Ectodermal cell (in vitro differentiated cells): Measurements from ENCODE around the gene TAPBP.
"Not testable (repeated sequence)": the region's sequence is repeated elsewhere in the genome, so short reads cannot be mapped to it uniquely, and the experiment has no call there.

Experiments
- H3K27ac ChIP-seq: 2 replicates; pipeline ENCODE4 v1.7.0; 2013; ENCODE audit warnings: mild to moderate bottlenecking, low read depth, low read length; ENCODE audit not compliant: insufficient read depth, poor library complexity, severe bottlenecking
- H3K27me3 ChIP-seq: 2 replicates; pipeline ENCODE4 v1.7.0; 2013; ENCODE audit warnings: mild to moderate bottlenecking, low read length; ENCODE audit not compliant: insufficient read depth, control insufficient read depth, poor library complexity, severe bottlenecking
- H3K36me3 ChIP-seq: one replicate; pipeline ENCODE4 v1.7.0; 2013; ENCODE audit warnings: low read length; ENCODE audit not compliant: control insufficient read depth, insufficient read depth
- H3K4me1 ChIP-seq: one replicate; pipeline ENCODE4 v1.7.0; 2013; ENCODE audit warnings: low read length; ENCODE audit not compliant: control insufficient read depth, insufficient read depth
- H3K4me3 ChIP-seq: 2 replicates; pipeline ENCODE4 v1.7.0; 2013; ENCODE audit warnings: low read depth, low read length, control low read depth; ENCODE audit not compliant: insufficient read depth
- H3K9me3 ChIP-seq: 2 replicates; pipeline ENCODE4 v1.7.0; 2013; ENCODE audit warnings: mild to moderate bottlenecking, low read length, moderate library complexity; ENCODE audit not compliant: control insufficient read depth
- WGBS, 2 experiments: methylation state at CpG; one replicate each; pipeline ENCODE4 v1.1.7; 2013; ENCODE audit warnings: missing lambda C conversion rate in 2 of 2; 5-methylcytosine and 5-hydroxymethylcytosine counted together

Gene TAPBP

DNA sequence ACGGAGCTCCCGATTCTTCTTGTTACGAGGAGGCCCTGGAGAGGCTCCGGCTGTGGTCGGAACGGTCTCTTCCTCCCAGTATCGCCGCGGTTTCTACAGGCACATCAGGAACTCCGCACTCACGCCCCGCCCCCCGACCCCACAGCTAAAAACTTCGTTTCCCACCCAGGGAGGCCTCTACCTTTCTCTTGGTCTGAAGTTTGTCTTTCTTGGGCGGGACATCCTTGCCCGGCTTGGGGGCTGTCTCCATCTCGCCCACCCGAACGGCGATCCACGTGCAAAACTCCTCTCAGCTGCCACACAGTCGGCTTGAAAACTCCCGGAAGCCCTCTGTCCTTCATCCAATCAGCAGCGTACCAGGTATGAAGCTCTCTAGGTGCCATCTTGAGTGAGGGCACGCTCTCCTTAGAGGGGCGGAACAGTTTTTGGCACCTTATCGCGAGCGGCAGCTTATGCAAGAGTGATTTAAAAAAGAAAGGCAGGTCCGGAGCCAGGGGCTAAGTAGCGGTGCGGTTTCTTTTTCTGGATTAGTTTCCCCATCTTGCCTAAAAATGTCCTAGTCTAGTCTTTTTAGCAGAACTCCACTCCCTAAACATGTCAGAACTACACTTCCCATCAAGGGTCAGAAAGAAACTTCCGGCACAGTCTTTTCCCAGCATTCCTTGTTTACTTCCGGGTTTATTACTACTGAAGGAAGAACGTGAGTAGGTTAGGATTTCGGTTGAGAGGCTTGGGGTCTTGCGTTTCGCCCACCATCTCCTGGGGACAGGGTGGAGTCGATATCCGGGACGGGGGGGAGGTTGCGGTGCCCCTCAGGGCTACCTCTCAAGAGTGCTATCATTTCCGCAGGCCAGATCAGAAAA is 24.7 kb downstream of the TAPBP start, which contains the start of the genes PFDN6 and WDR46:
TSS of gene PFDN6 (plus strand) at position 681 of the 863 bp plus-strand sequence. CDS start 256 bp downstream, outside the sequence.
TSS of gene WDR46 (minus strand) at position 319 of the 863 bp plus-strand sequence. CDS start at position 250, 69 bp downstream.
- WGBS, 2 experiments, result 0% methylated on average over 43 of the region's 43 CpGs
- peak within 1 kb of the TSS; percentile 85 for H3K4me3 ChIP-seq
- no peak within 1 kb of the TSS for H3K27ac ChIP-seq
- no peaks in the 10 kb centered on the region for H3K27me3 ChIP-seq
- peaks cover 9% of the 10 kb centered on the region for H3K4me1 ChIP-seq
- no peaks in the 10 kb centered on the region for H3K9me3 ChIP-seq
- H3K36me3 ChIP-seq, result peaks cover 23% of the 10 kb centered on the region

GRCh38 chr6:33288141-33288920 is 25.5 kb downstream of the TAPBP start:
- WGBS, 2 experiments, result 24 to 25% methylated on average over 21 of the region's 21 CpGs
- Histone ChIP-seq H3K27ac (no peak overlapping the region), H3K36me3 (peaks cover 31% of the 10 kb centered on the region)

DNA sequence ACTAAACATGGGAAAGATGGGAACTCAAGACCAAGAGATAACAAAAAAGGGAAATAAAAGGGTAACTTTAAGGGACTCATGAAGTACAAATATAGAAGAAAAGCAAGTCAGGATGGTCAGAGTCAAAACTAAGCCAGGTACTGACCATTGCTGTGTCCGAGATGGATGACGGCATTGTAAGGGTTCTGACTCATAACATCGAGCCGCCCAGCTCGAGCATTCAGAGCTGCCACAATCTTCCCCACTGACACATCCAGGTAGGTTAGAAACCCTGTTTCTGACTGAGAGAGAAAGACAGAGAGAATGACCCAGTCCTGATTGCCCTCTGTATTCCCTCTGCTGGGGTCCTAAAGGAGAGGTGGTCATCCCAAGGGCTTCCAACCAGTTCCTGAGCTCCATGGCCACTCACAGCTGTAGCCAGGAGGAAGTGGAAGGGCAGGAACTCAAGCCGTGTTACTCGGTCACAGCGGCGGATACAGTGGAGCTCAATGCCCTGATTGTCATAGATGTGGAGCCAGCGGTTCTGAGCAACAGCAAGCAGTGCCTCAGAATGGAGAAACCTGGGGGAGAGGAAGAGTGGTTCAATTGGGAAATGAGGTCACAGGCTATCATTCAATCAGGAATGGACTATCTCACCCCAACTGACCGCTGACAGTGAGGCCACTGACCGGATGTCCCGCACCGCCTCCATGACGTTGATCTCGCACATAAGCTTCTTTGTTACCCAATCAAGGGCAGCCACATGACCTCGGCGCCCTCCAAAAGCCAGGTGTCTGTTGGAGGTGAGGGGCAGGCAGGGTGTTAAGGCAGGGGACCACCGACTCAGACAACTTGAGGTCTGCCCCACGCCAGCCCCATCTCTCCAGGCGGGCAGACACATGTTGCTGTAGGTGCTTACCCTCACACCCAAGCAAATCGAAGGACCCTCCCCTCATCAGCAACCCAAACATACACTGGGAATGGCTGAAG is 26.6 kb downstream of the TAPBP start:
- H3K27me3 ChIP-seq, result no peaks in the 10 kb centered on the region
- WGBS, 2 experiments, result 93 to 94% methylated on average over 22 of the region's 22 CpGs
- no peak overlapping the region for H3K27ac ChIP-seq
- H3K4me1 ChIP-seq, result peaks cover 9% of the 10 kb centered on the region
- H3K36me3 ChIP-seq, result peaks cover 28% of the 10 kb centered on the region
- H3K9me3 ChIP-seq, result no peaks in the 10 kb centered on the region
- H3K4me3 ChIP-seq, result no peak overlapping the region

More at GRCh38 chr6:33288141-33288920, 25.5 kb downstream of the TAPBP start:
- H3K4me1 ChIP-seq, result peaks cover 9% of the 10 kb centered on the region
- no peaks in the 10 kb centered on the region for H3K27me3 ChIP-seq
- H3K9me3 ChIP-seq, result no peaks in the 10 kb centered on the region
- H3K4me3 ChIP-seq, result peak overlapping the region; percentile 85

- not testable (repeated sequence) for H3K4me3 ChIP-seq, H3K27ac ChIP-seq, H3K9me3 ChIP-seq, H3K27me3 ChIP-seq, H3K4me1 ChIP-seq
- WGBS, 2 experiments, result 92 to 96% methylated on average over 4 of the region's 4 CpGs
- peaks cover 17% of the 10 kb centered on the region for H3K36me3 ChIP-seq
Observed at GRCh38 chr6:33285214-33285613, 28.7 kb downstream of the TAPBP start.

- WGBS, 2 experiments, result 93 to 95% methylated on average over 6 of the region's 6 CpGs
- Histone ChIP-seq H3K27ac (no peak overlapping the region), H3K27me3 (no peaks in the 10 kb centered on the region), H3K4me1 (no peaks in the 10 kb centered on the region), H3K36me3 (peaks cover 17% of the 10 kb centered on the region), H3K4me3 (no peak overlapping the region), H3K9me3 (no peaks in the 10 kb centered on the region)
Observed at GRCh38 chr6:33280539-33280938, 33.3 kb downstream of the TAPBP start.

- Histone ChIP-seq H3K9me3 (no peaks in the 10 kb centered on the region), H3K27me3 (no peaks in the 10 kb centered on the region), H3K27ac (no peak overlapping the region), H3K36me3 (peaks cover 21% of the 10 kb centered on the region), H3K4me1 (peaks cover 5% of the 10 kb centered on the region), H3K4me3 (no peak overlapping the region)
- WGBS, 2 experiments, result 67 to 74% methylated on average over 5 of the region's 5 CpGs
Observed at GRCh38 chr6:33279971-33280511, 33.8 kb downstream of the TAPBP start.

DNA sequence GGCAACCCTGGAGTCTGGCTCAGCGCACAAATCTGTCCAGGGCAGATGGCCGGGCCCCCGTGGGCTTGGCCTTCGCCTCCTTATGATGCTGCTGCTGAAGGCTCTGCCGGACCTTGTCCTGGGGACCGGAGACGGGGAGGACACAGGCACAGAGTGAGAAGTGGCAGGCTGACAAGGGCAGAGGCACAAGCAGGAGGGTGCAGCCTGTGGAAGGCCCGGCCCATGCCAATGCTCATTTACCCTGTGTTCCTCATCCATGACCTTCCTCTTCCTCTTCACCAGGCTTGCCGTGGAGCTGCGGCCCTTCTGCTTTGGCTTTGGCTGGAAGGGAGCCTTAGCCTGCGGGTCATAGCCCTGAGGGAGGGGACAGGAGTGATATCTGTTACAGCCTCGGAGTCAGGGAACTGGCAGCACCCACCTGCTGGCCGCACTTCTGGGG is 34.6 kb downstream of the TAPBP start:
- Histone ChIP-seq H3K4me3 (no peak overlapping the region), H3K4me1 (peaks cover 12% of the 10 kb centered on the region), H3K27me3 (no peaks in the 10 kb centered on the region), H3K27ac (no peak overlapping the region), H3K36me3 (peaks cover 23% of the 10 kb centered on the region), H3K9me3 (no peaks in the 10 kb centered on the region)
- 94% methylated on average over 13 of the region's 13 CpGs for WGBS, 2 experiments

GRCh38 chr6:33278810-33279209 is 35.1 kb downstream of the TAPBP start:
- Histone ChIP-seq H3K4me1 (peaks cover 15% of the 10 kb centered on the region), H3K27ac (no peak overlapping the region), H3K27me3 (no peaks in the 10 kb centered on the region), H3K36me3 (peaks cover 20% of the 10 kb centered on the region), H3K4me3 (no peak overlapping the region), H3K9me3 (no peaks in the 10 kb centered on the region)
- 89 to 91% methylated on average over 3 of the region's 3 CpGs for WGBS, 2 experiments

DNA sequence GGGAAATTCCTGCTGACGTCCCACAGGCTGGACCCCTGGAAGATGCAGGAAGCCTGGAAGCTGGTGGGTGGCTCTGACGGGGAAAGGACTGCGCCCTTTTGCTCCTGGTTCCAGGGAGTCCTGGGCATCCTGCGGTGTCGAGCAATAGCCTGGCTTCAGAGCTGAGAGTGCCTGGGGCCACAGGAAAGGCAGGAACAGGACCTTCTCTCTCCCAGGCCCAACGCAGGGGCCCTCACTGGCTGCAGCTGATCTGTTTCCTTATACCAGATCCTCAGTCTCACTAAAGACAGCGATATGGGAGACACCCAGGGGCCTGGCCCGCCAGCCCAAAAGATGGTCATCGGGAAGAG is 35.5 kb downstream of the TAPBP start:
- H3K9me3 ChIP-seq, result no peaks in the 10 kb centered on the region
- no peaks in the 10 kb centered on the region for H3K27me3 ChIP-seq
- H3K36me3 ChIP-seq, result peaks cover 18% of the 10 kb centered on the region
- no peak overlapping the region for H3K4me3 ChIP-seq
- H3K27ac ChIP-seq, result no peak overlapping the region
- H3K4me1 ChIP-seq, result peaks cover 18% of the 10 kb centered on the region
- 90 to 91% methylated on average over 9 of the region's 9 CpGs for WGBS, 2 experiments
